Measurements from ENCODE around the gene ICAM2.
"Not testable (repeated sequence)": the region's sequence is repeated elsewhere in the genome, so short reads cannot be mapped to it uniquely, and the experiment has no call there.

The ICAM2 gene

DNA sequence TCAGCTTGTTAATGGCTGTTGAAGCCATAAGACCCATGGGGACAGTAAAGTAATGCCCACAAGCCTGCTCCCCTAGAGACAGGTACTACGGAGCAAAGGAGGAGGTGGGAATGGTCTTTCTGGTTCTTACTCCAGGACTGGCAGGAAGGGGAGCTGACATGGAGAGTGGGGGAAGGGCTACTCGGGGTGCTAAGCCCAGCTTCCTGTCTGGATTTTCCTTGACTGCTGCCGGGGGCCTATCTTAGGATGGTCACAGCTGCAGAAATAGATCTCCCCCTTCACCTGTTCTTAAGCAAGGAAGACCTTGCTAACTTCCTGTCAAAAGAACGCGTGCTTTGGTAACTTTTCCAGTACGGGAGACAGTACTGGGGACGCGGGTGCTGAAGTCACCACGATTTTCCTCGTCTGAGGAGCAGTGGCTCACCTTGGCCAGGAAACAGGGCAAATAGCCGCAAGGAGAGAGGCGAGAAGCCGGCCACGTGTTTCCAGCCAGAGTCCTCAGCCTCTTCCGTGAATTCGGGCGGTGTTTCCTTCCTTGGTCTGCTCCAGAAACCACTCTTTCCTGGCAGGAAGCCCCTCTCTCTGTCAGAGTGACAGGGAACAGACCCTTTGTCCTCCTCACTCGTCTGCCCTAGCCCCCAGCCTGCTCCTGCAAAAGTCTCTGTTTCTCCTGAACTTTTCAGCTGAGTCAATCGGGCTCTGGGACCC, 22.9 kb downstream of the ICAM2 start:
- DNase-seq (ENCODE audit: low spot score), result no peak

DNA sequence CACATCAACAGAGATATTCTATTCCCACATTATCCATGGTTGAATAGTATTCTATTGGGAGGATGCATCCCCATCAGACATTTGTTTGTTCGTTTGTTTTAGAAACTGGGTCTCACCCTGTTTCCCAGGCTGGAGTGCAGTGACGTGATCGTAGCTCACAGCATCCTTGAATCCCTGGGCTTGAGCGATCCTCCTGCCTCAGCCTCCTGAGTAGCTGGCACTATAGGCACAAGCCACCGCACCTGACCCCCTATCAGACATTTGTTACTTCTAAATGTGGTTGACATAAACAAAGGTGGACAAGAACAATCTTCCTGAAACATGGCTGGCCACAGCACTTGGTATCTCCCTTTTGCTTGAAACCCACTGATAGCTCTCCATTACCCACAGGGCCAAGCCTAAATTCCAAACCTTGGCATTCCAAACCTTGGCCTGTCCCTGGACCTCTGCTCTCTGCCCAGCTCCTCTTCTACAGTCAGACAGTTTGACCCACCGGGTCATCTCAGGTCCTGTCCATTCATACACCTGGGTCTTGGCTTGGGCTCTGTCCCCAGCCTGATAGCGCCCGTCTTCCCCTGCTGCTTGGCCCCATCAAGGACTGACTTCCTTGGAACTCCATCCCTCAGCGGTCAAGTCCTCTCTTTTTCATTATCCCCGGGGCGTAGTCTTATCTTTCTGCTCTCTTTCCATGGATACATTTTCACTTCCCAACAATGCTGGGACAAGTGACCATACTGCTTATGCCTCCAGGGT, 23.8 kb downstream of the ICAM2 start:
- DNase-seq (ENCODE audit: low spot score), result no peak

DNA sequence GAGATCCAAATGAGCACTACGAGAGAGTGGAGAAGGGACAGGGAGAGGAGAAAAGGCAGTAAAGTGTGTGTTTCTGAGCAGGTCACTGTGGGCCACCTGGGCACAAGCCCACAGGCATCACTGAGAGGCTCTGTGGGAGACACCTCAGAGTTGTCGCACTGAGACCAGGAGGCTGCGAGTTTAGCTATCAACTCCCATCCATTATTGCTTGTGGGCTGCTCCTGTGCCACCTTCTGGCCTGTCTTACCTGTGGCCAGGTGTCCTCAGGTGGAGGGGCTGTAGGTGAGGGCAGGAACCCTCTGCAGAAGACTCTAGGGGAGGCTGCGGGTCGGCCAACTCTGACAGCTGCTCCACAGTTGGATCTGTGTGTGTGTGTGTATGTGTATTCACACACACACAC, 24.8 kb downstream of the ICAM2 start:
- DNase-seq (ENCODE audit: low spot score), result no peak

DNA sequence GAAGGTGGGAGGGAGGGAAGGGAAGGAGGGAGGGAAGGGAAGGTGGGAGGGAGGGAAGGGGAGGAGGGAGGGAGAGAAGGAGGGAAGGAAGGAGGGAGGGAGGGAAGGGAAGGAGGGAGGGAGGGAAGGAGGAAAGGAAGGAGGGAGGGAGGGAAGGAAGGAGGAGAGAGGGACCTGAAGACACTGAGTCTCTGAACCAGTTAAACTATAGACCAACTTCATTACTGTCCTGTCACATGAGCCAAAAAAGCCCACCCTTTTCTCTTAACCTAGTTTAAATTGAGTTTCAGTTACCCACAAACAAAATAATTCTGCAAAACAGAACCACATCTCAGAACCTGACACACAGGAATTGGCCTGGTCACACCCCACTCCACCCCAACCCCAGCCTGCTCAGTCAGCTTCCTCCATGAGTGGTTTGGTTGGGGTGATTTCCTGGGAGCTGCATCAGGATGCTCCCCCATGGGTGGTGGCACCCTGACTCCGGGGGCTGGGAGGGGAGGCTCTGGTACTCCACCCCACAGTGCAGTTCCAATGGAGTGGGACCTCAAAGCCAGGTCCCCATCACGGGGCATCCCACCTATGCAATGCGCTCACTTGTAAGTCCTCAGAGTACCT, 27.0 kb downstream of the ICAM2 start:
- DNase-seq (ENCODE audit: low spot score), result no peak

DNA sequence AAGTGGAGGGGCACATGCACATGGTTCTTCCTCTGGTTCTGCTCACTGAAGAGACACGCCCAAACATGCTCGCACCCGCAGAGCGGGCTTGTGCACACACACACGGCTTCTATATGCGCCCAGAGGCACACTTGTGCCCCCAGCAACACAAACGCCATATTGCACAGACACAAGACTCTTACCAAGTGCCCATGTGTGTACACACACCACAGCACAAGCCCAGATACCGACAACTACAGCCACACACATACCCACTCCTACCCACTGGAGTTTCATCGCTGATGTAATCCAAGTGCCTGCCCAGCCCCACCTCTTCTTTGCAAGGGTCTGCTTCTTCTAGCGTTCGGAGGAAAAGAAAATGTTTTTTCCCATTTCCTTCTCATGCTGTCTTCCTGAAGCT, 28.8 kb downstream of the ICAM2 start:
- DNase-seq (ENCODE audit: low spot score), result no peak

DNA sequence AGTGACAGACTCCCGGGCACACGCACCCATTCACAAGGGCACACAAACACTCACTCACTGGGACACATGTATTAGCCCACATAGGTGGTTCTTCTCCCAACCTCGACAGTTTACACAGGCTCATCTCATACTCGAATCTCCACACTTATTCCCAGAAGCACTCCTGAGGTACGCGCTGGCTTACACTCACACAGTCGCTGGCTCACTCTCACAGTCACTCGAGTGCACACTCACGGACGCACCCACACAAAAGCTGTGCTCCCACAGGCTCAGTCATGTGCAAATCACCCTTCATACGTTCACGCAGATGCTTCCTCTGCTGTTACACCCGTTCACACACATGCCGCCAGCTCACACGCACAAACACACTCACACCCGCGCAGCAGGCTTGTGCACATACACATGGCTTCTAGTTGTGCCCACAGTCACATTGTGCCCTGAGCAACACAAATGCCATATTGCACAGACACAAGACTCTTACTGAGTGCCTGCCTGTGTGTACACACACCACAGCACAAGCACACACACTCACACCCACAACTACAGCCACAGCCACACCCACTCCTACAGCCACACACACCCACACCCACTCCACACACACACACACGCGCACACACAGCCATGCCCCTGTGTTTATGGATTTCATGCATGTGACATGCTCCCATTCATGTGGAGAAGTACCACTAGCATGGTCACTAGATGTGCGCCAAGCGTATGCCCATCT, 30.6 kb downstream of the ICAM2 start:
- no peak for DNase-seq (ENCODE audit: low spot score)

DNA sequence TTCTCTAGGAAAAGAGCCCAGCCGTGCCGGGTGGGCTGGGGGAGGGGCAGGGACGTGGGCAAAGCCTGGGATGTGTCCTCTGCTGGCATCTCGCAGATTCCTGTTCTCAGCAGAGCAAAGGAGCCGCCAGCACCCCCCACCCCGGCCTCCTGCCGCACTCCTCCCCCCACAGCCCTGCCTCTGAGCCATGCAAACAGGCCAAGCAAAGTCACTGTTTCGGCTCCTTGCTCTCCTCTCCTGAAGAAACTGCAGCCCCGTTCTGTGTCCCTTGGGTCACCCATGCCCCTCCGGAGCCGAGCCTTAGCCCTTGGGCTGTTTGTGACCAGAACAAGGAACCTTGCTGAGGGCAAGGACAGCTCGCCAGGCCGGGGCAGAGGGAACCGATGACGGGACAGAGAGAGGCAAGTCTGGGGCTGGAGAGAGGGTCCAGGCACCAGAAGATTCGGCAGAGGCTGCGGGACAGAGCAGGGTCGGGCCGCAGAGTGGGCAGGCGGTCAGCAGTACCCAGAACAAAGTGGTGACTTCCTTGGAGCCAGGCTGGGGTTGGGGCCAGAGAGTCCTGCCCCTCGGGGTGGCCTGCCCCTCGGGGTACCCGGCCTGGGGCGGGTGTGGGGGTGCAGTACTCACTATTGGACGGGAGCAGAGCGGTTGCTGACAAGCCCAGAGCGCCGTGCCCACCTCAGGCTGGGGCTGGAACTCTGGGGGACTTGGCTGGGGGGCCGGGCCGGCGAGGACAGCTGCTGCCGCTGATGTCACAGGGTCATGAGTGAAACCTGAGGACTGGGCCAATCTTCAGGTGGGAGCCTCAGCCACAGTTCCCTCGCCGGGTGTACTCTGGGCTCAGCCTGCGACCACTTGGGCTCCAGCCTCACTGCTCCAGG, 31.5 kb downstream of the ICAM2 start:
- DNase-seq (ENCODE audit: low spot score), result no peak

DNA sequence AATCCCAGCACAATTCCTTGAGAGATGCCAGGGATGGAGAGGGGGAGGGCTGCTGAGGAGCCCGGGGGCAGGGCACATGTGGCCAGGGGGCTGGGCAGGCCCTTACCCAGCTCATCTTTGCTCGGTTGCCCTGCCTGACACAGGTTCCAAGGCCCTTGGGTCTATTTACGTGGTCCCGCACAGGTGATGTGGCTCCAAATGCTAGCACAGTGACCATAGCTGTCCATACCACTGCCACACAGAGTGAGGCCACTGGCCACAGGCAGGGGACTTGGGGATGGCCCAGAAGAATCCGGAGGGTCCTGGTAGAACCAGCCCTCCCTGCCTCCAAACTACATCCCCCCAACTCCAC, 32.3 kb downstream of the ICAM2 start:
- DNase-seq (ENCODE audit: low spot score), result no peak

DNA sequence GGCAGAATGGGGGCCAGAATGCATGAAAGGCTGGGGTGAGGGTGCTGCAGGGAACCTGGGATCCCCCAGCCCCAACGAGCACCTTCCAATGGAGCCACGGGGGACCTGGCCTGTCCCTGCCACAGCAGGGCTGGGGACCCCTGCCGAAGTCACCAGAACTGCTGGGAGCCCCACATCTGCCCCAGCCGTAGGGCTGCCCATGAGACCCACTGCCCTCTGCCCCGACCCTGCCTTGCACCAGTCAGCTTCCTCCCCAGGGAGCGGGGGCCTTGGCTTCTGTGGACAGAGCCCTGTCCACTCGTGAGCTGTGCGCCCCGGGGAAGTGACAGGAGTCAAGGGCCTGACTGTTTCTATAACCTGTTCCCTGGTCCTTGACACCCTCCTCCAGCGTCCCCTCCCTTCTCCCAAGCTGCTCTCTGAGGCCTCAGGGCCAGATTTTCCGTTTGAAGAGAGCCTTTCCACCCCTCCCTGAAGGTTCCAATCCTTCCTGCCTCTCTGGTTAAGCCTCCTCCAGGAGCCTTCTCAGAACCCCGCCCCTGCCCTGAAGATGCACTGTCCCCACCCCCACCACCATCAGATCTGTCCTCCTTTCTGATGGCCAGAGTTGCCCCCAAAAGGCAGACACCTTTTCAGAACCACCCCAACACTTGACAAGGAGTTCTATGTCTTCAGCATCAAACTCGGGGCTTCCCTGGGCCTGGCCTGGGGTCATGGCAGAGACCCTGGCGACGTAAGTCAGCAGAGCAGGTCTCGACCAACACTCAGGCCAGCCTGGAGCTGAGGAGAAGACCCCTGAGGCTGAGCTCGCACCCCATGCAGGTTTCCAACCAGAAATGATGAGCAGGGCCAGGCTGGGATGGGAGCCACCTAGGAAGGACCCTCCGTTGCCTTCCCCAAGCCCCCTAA, 33.0 kb downstream of the ICAM2 start:
- DNase-seq (ENCODE audit: low spot score), result no peak

DNA sequence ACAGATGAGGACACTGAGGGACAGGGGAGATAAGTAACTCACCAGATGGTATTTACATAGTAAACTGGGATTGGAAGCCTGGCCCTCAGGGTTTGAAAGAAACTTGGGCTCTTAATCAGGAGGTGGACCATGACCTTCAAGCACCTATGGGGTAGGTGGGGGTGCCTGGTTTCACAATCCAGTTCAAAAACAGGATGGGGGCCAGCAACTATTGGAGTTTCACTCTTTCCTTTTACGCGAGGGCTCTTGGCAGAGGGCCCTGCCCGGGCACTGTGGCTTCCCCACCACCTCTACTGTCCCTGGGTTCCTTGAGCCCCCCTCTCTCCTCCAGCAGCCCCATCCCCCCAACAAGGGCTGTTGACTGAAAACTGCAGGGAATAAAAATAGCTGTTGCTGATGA, 33.6 kb downstream of the ICAM2 start:
- DNase-seq (ENCODE audit: low spot score), result no peak

DNA sequence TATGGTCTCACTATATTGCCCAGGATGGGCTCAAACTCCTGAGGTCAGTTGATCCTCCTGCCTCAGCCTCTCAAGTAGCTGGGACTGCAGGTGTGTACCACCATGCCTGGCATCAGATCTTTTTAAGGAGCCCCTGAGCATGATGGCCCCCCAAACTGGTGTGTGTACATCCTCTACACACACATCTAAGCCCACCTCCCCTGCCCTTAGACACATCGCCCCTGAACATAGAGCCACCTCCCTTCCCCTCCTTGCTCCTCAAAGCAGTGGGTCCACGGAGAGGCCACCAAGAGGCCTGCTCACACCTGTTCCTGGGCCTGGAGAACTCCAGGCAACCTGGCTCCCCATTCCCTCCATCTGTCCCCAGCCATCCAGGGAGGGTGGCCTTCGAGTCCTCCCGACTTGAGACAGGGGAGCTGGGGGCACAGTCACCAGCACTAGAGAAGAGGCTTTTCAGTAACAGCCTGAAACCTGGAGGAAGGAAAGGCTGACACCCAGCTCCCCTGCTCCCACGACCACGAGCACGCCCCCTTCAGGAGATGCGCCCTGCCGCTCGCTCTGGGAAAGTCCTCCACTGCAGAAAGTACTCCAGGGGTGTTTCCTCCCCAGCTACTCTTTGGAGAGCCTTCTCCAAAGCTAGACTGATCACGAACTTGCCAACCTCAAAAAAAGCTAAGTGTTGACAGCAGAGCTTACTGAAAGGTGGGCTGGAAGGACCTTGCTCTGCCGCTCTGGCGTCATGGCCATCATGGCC, 34.9 kb downstream of the ICAM2 start:
- no peak for DNase-seq (ENCODE audit: low spot score)

DNA sequence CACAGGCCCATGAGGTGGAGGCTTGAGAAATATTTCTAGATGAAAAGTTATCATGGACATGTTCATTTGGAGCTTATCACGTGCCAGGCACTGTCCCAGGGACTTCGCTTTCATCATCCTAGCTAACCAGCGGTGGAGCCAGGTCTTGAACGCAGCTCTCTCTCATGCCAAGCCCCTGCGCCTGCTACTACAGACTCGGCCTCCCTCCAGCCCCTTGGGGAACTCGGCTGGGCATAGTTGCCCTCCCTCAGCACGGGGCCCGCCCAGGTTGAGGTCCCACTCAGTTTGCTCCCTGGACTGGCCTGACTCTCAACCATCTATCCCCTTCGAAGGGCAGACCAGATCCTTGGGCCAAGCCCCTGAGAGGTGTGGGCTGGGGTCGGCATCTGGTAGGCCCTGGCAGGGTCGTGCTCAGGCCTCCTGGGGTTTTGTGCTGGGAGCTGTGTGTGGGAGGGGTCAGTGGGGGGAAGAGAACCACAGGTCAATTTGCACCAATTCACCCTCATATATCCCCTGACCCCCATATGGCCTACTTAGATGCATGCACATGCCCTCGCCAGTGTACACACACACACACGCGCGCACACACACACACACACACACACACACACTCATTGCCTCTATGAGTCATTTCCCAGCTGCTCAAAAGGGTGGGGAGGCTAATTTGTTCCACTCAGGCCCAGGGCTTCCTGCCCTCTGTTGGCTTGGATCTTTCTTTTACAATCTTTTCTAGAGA, 35.6 kb downstream of the ICAM2 start:
- DNase-seq (ENCODE audit: low spot score), result no peak

DNA sequence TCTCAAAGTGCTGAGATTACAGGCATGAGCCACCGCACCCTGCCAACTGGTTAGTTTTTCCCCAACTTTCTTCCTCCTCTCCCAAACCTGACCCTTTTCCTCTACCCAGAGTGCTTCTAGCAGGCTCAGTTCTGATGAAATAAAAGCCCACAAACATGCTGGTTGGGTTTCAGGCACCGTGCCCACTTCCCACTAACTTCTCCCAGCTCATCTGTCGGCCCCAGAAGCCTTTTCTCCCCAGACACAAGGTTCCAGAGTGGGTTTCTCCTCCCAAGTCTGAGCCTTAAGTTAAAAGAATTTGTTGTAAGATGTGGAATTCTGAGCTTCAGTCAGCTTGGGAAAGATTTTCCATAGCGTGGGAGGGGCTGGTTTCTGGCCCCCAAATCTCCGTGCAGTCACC, 36.2 kb downstream of the ICAM2 start:
- DNase-seq (ENCODE audit: low spot score), result no peak

DNA sequence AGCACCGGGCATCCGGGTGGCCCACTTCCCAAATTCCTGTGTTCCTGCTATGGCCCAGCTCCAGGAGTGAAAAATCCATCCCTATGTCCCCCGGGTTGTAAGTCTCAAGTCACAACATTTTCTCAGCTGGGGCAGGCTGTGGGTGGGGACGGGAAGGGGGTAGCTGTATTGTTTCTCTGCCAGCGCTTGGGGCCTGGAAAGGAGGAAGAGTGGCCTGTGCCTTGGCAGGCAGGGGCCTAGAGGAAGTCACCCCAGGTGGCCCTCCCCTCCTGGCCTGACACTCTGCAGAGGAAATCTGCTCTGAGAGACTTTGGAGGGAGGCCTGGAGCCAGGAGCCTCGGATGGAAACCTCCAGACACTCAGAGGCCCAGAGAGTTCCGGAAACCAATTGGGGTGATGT, 37.1 kb downstream of the ICAM2 start:
- no peak for DNase-seq (ENCODE audit: low spot score)

DNA sequence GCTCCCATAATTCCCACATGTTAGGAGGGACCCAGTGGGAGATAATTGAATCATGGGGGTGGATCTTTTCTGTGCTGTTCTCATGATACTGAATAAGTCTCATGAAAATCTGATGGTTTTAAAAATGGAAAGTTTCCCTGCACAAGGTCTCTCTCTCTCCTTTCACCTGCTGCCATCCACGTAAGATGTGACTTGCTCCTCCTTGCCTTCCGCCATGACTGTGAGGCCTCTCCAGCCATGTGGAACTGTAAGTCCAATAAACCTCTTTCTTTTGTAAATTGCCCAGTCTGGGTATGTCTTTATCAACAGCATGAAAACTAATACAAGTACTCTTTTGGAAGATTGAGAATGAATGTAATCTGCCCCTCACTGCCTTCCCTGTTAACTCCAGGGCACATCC, 37.8 kb downstream of the ICAM2 start:
- DNase-seq (ENCODE audit: low spot score), result not testable (repeated sequence)

DNA sequence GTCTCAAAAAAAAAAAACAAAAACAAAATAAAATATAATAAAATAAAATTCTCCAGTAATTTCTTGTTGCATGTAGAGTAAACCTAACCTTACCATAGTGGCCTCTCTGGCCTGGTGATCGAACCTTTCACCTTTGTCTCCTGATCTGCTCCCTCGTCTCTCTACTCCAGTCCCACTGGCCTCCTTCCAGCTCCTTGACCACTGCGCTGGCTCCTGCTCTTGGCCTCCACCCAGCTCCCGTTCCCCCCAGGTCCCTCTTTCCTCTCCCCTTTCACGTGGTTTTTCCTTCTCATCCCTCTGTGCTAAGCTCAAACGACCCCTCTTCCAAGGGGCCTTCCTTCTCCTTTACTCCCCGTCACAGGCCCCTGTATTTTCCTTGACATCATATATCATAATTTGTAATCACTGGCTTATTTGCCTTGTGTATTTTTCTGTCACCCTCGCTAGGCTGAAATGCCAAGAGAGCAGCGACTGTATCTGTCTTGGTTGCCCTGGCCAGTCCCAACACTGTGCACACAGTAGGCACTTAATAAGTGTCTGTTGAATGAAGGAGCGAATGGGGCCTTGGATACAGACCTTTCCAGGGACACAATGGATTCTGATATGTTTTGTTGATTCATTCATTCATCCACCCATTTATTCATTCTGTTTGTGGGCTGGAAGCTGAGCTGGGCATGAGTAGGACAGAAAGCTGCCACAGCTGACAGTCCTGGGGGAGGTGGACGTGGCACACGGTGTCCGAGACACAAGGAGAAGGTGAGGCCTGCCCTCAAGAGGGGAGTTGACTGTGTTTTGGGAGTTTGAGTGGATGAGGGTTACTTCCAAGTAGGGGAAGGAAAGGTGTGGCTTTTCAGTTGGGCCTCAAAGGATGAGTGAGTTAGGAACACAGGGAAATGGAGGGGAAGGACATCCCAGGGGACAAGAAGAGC, 41.9 kb downstream of the ICAM2 start:
- no peak for DNase-seq (ENCODE audit: low spot score)

DNA sequence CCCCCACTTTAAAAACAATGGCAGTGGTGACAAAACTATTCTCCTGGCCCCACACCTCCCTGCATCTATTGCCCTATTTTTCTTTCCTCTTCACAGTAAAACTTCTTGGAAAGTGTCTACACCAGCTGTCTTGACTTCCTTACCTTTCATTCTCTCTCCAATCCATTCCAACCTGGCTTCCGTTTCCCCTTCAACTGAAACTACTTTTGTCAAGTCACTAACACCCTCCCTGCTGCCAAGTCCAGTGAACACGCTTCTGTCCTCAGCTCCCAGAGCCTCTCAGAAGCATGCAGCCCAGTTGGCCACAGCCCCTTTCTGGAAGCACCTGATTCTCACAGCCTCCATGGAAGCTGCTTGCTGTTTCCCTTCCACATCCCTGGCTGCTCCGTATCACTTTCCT, 43.7 kb downstream of the ICAM2 start:
- no peak for DNase-seq (ENCODE audit: low spot score)

DNA sequence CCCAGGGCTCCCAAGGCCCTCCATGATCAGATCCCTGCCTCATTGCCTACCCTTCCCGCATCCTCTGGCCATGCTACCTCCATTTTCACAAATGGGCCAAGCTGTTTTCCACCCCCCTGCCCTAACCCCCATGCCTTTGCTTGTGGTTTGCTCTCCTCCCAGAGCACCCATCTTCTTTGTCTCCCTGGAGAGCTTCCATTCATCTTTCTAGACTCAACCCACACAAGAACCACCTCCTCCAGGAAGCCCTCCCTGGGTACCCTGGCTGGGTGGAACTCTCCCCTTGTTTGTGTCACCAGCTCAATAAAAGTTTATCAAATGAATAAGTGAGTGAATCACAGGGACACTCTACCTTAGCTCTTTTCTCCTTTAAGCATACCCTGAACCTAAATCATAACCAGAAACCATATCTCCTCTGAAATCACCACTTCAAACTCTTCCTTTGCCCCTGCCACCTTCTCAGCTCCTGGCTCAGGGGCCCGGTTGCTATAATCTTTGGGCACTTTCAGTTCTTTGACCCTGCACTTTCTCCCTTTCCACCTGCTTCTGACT, 44.8 kb downstream of the ICAM2 start:
- no peak for DNase-seq (ENCODE audit: low spot score)
